ENCODE measurements around the gene ACP2.

ACP2 gene, protein sequence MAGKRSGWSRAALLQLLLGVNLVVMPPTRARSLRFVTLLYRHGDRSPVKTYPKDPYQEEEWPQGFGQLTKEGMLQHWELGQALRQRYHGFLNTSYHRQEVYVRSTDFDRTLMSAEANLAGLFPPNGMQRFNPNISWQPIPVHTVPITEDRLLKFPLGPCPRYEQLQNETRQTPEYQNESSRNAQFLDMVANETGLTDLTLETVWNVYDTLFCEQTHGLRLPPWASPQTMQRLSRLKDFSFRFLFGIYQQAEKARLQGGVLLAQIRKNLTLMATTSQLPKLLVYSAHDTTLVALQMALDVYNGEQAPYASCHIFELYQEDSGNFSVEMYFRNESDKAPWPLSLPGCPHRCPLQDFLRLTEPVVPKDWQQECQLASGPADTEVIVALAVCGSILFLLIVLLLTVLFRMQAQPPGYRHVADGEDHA

DNA sequence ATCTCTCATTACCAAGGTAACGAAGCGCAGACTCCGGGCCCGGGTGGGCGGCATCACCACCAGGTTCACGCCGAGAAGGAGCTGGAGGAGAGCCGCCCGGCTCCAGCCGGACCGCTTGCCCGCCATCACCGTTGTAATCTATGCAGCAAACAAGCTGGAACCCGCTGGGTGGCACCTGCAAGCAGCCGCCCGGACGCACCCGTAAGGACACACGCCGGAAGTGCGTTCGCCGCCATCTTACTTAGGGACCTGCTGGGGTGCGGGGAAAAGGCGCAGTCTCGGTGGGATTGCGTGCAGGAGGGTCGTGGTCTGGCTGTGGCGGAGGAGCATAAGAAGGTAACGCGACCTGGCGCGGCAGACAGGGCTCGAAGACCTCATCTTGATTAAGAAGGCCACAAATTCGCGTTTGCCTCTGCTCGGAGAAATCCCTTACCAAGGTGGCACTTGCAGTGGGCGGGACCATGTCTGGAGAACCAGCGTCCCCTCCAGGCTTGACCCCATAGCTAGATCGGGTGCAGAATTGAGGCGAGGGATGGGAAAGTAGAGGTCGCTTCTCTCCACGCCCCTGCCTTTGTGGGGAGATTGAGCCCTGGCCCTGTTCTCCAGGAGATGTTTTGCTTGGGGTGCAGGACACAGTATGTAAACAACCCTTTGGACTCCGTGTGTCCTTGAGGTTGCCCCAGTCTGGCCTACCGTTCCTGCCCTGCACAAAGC lies at the start of gene ACP2:
Gene ACP2 (minus strand): TSS at position 151 of the 714 bp plus-strand sequence. CDS start 25 bp downstream, at position 126.
- DNase-seq (ENCODE audit: low spot score): peak; percentile 82

DNA sequence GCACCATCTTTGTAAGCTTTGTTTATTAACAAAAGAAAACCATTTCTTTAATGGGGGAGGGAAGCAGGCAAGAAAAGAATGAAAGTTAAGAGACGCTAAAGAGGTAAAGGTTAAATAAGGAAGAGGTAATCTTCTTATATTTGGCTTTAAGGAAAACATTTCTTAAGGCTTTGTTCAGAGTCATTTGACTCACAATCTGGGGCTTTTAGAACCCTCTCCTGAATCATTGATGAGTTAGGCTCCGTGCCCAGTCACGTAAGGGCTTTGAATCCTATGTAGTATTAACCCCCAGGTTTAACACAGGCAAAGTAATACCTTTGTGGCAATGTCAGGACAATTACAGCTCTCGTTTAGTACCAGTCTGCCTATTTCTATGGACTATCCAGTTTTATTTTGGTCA lies 47.4 kb upstream of the ACP2 start:
- DNase-seq (ENCODE audit: low spot score): no peak

DNA sequence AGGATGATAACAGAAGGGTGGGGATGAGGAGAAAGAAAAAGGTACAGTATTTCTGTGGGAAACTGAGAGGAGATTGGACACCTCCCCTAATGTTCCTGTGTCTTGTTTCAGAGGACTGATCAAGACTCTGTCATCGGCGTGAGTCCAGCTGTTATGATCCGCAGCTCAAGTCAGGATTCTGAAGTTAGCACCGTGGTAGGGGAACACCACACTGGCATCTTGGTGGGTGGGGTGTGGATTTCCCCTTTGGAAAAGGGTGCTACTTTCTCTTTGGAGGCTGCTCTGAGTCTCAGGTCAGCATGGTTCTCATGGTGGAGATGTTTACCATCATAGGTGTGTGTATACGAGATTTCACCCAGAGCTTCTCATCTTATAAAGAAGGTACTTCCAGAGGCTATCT lies 46.8 kb upstream of the ACP2 start:
- DNase-seq (ENCODE audit: low spot score): no peak

DNA sequence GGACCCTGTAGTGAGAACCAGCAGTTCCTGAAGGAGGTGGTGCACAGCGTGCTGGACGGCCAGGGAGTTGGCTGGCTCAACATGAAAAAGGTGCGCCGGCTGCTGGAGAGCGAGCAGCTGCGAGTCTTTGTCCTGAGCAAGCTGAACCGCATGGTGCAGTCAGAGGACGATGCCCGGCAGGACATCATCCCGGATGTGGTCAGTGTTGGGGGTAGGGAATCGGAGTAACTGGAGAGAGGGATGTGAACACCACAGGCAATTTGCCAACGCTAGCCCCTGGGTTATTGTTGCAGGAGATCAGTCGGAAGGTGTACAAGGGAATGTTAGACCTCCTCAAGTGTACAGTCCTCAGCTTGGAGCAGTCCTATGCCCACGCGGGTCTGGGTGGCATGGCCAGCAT lies 41.2 kb upstream of the ACP2 start:
- DNase-seq (ENCODE audit: low spot score): no peak

DNA sequence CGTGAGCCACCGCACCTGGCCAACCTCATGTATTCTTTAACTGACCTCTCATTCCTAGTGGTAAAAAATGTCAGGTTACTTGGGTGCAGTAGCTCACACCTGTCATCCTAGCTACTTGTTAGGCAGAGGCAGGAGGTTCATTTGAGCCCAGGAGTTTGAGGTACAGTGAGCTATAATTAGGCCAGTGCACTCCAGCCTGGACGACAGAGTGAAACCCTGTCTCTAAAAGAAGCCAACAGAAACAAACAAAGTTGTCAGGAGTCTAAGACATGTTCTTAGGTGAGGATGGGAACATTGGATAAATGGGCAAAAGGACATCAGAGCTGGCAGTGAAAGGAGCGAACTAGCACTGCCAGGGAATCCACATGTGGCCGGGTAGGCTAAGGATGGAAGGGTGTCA lies 39.5 kb upstream of the ACP2 start:
- DNase-seq (ENCODE audit: low spot score): no peak

DNA sequence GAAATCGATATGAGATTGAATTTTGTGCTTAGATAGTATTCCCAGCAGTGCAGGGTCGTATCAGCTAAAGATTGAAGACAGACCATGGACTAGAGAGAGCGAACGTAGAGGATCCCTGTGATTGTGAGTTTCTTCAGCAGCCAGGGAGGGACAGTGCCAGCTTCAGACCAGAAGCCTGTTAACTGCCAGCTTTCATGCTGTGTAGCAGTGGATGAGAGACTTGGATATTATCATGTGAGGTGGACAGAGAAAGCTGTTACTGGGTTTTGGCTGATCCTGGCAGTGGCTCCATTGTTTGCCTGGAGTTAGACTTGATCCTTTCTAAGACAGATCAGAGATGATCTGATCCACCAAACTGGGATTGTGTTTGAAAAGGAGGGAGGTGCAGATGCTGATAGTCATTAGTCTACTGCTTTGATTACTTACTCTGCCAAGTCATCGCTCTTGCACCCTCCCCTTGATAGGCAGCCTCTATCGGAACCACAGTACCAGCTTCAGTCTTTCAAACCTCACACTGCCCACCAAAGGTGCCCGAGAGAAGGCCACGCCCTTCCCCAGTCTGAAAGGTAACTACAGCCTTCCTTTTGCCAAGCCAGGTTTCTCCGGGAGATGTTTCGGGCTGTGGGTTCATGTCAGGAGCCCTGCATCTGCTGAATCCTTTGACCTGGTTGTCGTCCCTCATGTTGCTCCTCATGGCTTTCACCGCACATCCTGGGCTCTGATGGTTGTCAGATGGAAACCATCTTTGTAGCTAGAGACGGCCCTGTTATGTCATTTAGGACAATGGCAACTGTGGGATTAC lies 37.6 kb upstream of the ACP2 start:
- DNase-seq (ENCODE audit: low spot score): no peak

DNA sequence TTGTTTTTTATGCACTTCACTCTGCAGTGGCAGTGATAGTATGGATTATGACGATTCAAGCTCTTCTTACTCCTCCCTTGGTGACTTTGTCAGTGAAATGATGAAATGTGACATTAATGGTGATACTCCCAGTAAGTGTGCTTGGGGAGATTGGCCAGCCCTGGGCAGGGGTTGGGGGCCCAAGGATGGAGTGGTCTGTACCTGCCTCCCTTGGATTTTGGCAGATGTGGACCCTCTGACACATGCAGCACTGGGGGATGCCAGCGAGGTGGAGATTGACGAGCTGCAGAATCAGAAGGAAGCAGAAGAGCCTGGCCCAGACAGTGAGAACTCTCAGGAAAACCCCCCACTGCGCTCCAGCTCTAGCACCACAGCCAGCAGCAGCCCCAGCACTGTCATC lies 35.5 kb upstream of the ACP2 start:
- DNase-seq (ENCODE audit: low spot score): no peak

DNA sequence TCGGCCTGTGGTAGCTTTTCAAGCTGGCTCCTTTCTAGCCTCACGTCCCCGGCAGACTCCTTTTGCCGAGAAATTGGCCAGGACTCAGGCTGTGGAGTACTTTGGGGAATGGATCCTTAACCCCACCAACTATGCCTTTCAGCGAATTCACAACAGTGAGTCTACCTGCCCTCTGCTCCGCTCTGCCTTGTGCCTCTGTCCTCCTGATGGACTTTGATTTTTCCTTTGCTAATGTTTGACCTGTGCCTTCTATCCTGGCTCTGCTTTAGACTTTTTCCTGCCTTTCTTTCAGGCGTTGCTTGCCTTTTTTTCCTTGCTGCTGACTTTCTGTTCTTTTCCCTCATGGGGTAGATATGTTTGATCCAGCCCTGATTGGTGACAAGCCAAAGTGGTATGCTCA lies 33.8 kb upstream of the ACP2 start:
- DNase-seq (ENCODE audit: low spot score): no peak

DNA sequence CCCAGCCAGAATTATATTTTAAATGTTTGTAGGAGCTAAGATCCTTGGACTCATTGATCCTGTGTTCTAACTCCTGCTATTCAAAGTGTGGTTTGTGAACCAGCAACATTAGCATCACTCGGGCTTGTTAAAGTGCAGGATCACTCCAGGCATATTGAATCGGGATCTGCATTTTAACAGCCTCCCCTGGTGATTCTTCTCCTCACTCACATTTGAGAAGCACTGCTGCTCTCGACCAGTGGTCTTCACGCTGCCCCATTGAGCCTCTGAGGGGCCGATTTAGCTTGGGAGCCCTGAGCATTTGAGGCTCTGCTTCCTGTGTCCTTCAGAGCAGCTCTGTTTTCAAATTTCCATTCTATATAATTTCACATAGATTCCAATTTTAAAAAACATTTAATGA lies 32.2 kb upstream of the ACP2 start:
- no peak for DNase-seq (ENCODE audit: low spot score)

DNA sequence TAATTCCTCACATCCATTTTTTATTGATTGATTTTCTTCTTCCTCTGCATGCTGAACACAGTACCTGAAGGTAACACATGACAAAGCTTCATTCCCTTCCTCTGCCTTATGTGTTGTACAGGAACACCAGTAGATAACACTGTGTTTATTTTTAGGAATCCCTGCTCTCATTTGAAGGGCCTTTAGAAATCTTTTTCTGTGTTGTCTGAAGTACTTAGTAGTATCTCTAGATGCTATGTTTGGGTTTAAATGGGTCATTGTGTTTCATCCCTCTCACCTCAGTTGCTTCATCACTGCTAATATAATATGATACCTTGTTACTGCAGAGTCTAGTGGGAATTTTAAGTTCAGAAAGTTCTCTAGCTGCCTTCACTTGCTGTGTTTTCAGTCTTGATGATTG lies 31.5 kb upstream of the ACP2 start:
- no peak for DNase-seq (ENCODE audit: low spot score)

DNA sequence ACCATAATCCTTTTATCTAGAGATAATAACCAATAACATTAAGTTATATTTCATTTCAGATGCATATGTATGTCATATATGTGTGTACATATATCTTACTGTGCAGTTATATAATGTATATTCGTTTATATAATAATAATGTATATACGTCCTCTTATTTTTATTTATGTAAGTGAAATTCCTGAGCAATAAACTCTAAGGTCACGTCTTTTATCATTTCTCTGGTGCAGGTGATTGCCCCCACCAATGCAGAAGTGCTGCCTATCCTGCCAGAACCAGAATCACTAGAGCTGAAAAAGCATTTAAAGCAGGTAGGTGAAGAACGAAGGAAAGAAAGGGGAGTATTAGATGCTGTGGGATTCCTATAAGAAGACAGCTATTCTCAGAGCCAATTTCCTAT lies 30.2 kb upstream of the ACP2 start:
- no peak for DNase-seq (ENCODE audit: low spot score)

DNA sequence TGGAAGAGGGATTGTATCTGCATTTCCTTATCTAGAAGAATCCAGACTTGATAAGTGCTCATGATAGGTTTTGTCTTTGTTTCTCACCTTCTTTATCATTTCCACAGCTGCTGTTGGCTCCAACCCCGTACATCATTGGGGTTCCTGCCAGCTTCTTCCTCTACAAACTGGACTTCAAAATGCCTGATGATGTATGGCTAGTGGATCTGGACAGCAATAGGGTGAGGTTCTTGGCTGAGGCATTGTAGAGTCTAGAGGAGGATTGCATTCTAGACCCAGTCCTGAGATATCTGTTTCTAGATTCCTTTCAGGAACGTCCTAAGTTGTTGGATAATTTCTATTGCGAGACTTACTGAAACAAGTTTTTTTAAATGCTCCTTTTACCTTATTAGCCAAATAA lies 29.4 kb upstream of the ACP2 start:
- no peak for DNase-seq (ENCODE audit: low spot score)

DNA sequence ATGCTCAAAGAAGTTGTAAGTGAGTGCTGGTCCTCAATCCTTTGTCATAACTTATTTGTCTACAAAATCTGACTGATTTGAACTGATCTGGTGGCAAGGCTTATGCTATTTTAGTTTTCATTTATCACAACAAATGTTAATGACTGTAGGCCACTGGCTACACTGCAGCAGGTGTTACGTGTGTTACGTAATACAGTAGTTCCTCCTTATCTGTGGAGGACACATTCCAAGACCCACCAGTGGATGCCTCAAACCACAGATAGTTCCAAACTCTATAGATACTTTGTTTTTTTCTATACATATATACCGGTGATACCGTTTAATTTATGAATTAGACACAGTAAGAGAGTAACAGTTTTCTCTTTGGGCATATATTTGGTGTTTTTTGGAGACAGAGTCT lies 28.3 kb upstream of the ACP2 start:
- no peak for DNase-seq (ENCODE audit: low spot score)

DNA sequence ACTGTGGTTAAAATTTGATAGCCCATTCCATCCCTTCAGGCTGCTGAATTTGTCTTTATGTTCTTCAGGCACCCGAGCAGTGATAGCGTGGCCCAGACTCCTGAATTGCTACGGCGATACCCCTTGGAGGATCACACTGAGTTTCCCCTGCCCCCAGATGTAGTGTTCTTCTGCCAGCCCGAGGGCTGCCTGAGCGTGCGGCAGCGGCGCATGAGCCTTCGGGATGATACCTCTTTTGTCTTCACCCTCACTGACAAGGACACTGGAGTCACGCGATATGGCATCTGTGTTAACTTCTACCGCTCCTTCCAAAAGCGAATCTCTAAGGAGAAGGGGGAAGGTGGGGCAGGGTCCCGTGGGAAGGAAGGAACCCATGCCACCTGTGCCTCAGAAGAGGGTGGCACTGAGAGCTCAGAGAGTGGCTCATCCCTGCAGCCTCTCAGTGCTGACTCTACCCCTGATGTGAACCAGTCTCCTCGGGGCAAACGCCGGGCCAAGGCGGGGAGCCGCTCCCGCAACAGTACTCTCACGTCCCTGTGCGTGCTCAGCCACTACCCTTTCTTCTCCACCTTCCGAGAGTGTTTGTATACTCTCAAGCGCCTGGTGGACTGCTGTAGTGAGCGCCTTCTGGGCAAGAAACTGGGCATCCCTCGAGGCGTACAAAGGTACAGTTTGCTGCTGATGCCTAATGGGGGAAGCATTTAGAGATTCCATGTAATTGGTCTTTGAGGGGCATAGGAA lies 26.1 kb upstream of the ACP2 start:
- no peak for DNase-seq (ENCODE audit: low spot score)

DNA sequence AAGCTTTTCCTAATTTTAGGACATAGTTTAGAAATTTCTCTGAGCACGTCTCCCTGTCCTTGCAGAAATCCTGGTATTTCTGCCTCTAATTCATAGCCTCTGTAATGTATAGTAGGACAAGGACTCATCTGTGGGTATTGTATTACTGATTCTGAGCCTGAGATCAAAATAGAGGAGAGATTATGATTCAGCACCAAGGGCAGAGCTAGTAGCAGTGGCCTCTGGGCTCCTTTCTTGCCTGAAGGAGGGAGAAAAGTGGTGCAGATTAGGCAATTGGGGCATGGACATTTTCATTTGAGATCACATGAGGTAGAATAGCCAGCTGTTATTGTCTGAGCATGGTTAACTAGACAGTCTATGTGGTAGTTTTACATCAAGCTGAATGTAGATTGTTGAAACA lies 24.1 kb upstream of the ACP2 start:
- DNase-seq (ENCODE audit: low spot score): no peak

DNA sequence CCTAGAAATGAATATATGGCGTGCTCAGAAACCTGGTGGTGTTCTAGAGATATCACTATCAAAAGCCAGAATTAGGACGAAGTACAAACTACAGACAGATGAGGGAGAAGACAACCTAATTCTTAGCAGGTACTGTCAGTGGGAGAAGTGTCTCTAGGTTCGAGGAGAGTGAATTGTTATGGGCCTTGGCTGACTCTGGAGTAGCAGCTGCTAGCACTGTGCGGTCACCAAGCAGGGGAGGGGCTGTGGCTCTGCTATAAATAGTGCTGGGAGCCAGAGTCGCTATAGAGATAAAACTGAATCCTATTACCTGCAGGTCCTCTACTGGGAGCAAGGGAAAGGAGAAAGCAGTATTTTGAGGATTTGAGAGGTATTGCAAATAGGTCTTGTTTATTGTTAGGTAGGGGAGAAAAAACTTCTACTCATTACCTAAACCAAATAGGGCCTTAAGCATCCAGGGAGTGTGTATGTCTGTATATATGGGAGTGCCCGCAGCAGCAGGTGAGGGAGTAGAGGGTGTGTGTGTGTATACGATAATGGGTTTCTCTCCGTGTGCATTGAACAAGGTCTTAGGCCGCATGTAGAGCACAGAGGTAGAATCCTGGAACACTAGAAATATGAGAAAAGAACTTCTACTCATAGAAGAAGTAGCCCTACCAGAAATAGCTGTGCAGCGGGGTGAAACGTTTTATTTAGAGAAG lies 23.5 kb upstream of the ACP2 start:
- no peak for DNase-seq (ENCODE audit: low spot score)

DNA sequence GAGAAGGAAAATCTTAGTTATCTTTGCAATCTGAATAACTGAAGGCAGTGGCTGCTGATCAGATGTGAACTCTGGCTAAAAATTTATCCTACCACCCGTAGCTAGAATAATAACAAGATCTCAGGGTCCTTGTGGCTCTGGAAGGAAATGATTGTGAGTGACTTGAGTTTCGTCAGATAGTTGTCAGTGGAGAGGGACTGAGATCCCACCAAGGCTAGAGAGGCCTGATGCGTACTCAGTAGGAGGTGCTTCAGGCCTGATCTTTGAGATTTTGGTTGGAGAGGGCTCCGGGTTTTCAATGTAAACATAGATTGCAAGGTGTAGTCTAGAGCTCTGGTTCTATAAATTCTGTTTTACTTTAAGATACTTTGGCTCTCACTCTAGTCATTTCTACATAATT lies 22.7 kb upstream of the ACP2 start:
- DNase-seq (ENCODE audit: low spot score): no peak

DNA sequence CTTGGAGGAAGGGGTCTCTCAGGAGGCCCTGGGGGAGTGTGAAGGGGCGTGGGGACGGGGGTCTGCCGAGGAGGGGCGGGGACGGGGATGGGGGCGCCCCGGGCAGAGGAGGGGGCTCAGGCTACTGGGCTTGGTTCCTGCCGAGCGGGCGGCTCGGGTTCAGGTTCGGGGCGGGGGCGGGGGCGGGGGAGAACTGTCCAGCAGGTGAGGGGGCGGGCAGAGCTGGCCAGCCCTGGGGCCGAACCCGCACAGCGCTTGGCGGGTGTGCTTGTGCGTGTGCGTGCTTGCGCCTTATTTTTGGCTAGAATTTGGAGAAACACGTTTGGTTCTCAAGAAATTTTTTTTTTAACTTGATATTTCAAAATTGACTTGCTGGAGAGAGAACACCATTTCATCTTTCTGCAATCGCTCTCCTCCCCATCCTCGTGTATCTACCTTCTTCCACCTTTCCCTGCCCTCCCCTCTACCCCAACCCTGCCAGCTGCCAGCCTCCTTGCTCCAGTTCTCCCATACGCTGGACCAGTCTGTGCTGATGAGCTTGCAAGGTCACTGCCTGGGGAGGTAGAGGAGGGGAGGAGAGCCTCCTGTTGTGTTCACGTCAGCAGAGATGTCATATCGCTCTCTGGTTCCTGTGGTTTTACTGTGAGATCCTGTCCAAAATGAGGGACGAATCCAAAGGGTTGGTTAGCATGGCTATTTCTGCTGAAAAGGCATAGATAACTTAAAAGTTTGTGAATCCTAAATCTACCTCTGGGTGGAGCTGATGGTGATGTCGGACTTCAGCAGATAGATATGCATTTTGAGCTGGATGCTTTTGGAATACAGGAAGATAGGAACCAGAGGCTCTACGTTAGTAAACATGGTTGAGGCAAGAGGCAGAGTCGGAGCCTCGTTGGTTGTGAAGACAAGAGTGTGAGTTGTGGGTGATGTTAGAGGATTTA lies 22.0 kb upstream of the ACP2 start:
- peak; percentile 48 for DNase-seq (ENCODE audit: low spot score)

DNA sequence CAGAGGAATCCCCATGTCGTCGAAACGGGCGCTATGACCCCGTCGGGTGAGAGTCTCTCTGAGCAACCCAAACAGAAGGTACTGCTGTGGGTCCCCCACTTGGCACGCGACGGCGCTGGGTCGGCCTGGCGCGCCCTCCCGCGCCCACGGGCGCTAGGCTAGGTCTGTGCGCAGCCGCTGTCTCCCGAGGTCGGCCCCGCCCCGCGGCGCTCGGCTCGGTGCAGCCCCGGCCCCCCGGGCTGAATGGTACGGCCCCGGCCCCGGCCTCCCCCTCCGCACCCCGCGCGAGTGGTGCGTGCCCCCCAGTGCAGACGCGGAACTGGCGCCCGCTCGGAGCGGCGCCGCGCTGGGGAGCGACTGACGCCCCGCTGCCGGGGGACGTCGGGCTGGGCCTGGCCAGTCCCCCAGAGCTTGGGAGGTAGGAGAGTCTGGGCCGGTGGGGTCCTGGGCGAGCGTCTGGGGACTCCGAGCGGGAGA lies 21.3 kb upstream of the ACP2 start, which contains the start of gene MADD:
Gene MADD (plus strand): TSS at position 305 of the 477 bp plus-strand sequence.
- peak; percentile 97 for DNase-seq (ENCODE audit: low spot score)

Measured in hepatic stellate cell (primary cell).